Mesodermal cell (in vitro differentiated cells): ENCODE results near the gene SF3B6. TPM values are rescaled to one million over a fixed set of nuclear protein-coding genes. Genes with fewer than 3 reads are reported as not detected.

Source experiments
- H3K27ac ChIP-seq: 2 replicates; pipeline ENCODE4 v1.7.0; 2013; ENCODE audit warnings: mild to moderate bottlenecking, low read depth, low read length, moderate library complexity; ENCODE audit not compliant: severe bottlenecking
- H3K36me3 ChIP-seq: 2 replicates; pipeline ENCODE4 v1.7.1; 2013; ENCODE audit warnings: mild to moderate bottlenecking, low read length, moderate library complexity; ENCODE audit not compliant: control insufficient read depth, insufficient read depth
- H3K4me1 ChIP-seq: one replicate; pipeline ENCODE4 v1.7.1; 2013; ENCODE audit warnings: mild to moderate bottlenecking, low read length; ENCODE audit not compliant: insufficient read depth, control insufficient read depth, poor library complexity, severe bottlenecking
- H3K4me3 ChIP-seq: 2 replicates; pipeline ENCODE4 v1.7.0; 2013; ENCODE audit warnings: low read length, control low read depth, mild to moderate bottlenecking; ENCODE audit not compliant: insufficient read depth, poor library complexity, severe bottlenecking; ENCODE audit errors: extremely low read depth
- H3K9me3 ChIP-seq: 2 replicates; pipeline ENCODE4 v1.7.1; 2013; ENCODE audit warnings: mild to moderate bottlenecking, low read length, moderate library complexity; ENCODE audit not compliant: control insufficient read depth
- WGBS, 2 experiments: methylation state at CpG; one replicate each; pipeline ENCODE4 v1.1.5; 2013; ENCODE audit warnings: missing lambda C conversion rate in 2 of 2; ENCODE audit not compliant: insufficient coverage in 2 of 2; 5-methylcytosine and 5-hydroxymethylcytosine counted together
- polyA plus RNA-seq, 2 experiments: library from polyadenylated mRNA; stranded (reverse); fragments of 50-300 nt; gene quantifications; one replicate each; pipeline ENCODE4 v1.2.3, GENCODE V29; 2013

The SF3B6 gene
- polyA plus RNA-seq (2013, experiment 1 of 2): 165 TPM
- polyA plus RNA-seq (2013, experiment 2 of 2): 179 TPM

GRCh38 chr2:24075915-24076848 is at the start of gene SF3B6:
Gene SF3B6 (minus strand): TSS chr2:24076326. CDS start chr2:24076229, 97 bp downstream.
- H3K36me3 ChIP-seq: peaks cover 59% of the 10 kb centered on the region
- peak within 1 kb of the TSS; percentile 64 for H3K4me3 ChIP-seq
- peak within 1 kb of the TSS; percentile 86 for H3K27ac ChIP-seq
- WGBS, 2 experiments: 0 to 1% methylated on average over 50 to 57 of the region's 64 CpGs
- no peaks in the 10 kb centered on the region for H3K9me3 ChIP-seq
- H3K4me1 ChIP-seq: peaks cover 4% of the 10 kb centered on the region

- peak overlapping the region; percentile 52 for H3K4me3 ChIP-seq
- peak overlapping the region; percentile 75 for H3K27ac ChIP-seq
- no peaks in the 10 kb centered on the region for H3K36me3 ChIP-seq
- 34 to 39% methylated on average over 8 of the region's 9 CpGs for WGBS, 2 experiments
- no peaks in the 10 kb centered on the region for H3K9me3 ChIP-seq
- H3K4me1 ChIP-seq: no peaks in the 10 kb centered on the region
Observed at GRCh38 chr2:24123922-24124580, 47.9 kb upstream of the SF3B6 start.

- H3K9me3 ChIP-seq: no peaks in the 10 kb centered on the region
- H3K36me3 ChIP-seq: no peaks in the 10 kb centered on the region
- H3K4me1 ChIP-seq: no peaks in the 10 kb centered on the region
- H3K4me3 ChIP-seq: peak within 1 kb of the TSS; percentile 52
- H3K27ac ChIP-seq: peak within 1 kb of the TSS; percentile 75
- WGBS, 2 experiments: 1 to 2% methylated on average over 50 to 80 of the region's 103 CpGs
Observed at GRCh38 chr2:24123195-24123921, 47.2 kb upstream of the SF3B6 start, which contains the start of the genes FAM228B and PFN4. Gene FAM228B (plus strand): TSS chr2:24123469. CDS start chr2:24124362, 893 bp downstream. Gene PFN4 (minus strand): TSS chr2:24123334. CDS start chr2:24122535, 799 bp downstream.

GRCh38 chr2:24122366-24123194 is 46.5 kb upstream of the SF3B6 start:
- H3K36me3 ChIP-seq: no peaks in the 10 kb centered on the region
- H3K27ac ChIP-seq: peak overlapping the region; percentile 44
- H3K9me3 ChIP-seq: no peaks in the 10 kb centered on the region
- WGBS, 2 experiments: 34 to 41% methylated on average over 5 to 13 of the region's 15 CpGs
- peak overlapping the region; percentile 52 for H3K4me3 ChIP-seq
- no peaks in the 10 kb centered on the region for H3K4me1 ChIP-seq

- no peak overlapping the region for H3K27ac ChIP-seq
- 65 to 78% methylated on average over 4 of the region's 4 CpGs for WGBS, 2 experiments
- H3K4me3 ChIP-seq: no peak overlapping the region
- H3K36me3 ChIP-seq: no peaks in the 10 kb centered on the region
- no peaks in the 10 kb centered on the region for H3K9me3 ChIP-seq
- H3K4me1 ChIP-seq: no peaks in the 10 kb centered on the region
Observed at GRCh38 chr2:24121469-24121868, 45.3 kb upstream of the SF3B6 start.

- H3K4me3 ChIP-seq: no peak overlapping the region
- no peaks in the 10 kb centered on the region for H3K36me3 ChIP-seq
- H3K4me1 ChIP-seq: no peaks in the 10 kb centered on the region
- WGBS, 2 experiments: 92 to 100% methylated on average over 2 to 4 of the region's 5 CpGs
- no peak overlapping the region for H3K27ac ChIP-seq
- H3K9me3 ChIP-seq: no peaks in the 10 kb centered on the region
Observed at GRCh38 chr2:24121066-24121465, 44.9 kb upstream of the SF3B6 start.

- H3K27ac ChIP-seq: no peak overlapping the region
- no CpG with 5 or more reads among the region's 1 CpG for WGBS, 2 experiments
- H3K9me3 ChIP-seq: peaks cover 8% of the 10 kb centered on the region
- H3K36me3 ChIP-seq: no peaks in the 10 kb centered on the region
- H3K4me3 ChIP-seq: no peak overlapping the region
- H3K4me1 ChIP-seq: no peaks in the 10 kb centered on the region
Observed at GRCh38 chr2:24117902-24118301, 41.8 kb upstream of the SF3B6 start.

- Histone ChIP-seq H3K27ac (no peak overlapping the region), H3K36me3 (no peaks in the 10 kb centered on the region)
- WGBS, 2 experiments: no CpG with 5 or more reads among the region's 2 CpGs
Observed at GRCh38 chr2:24115057-24115456, 38.9 kb upstream of the SF3B6 start.

GRCh38 chr2:24111407-24111901 is 35.3 kb upstream of the SF3B6 start:
- Histone ChIP-seq H3K4me1 (no peaks in the 10 kb centered on the region), H3K4me3 (no peak overlapping the region), H3K9me3 (peaks cover 12% of the 10 kb centered on the region), H3K27ac (no peak overlapping the region), H3K36me3 (no peaks in the 10 kb centered on the region)
- WGBS, 2 experiments: 92 to 100% methylated on average over 1 of the region's 2 CpGs

More at GRCh38 chr2:24115057-24115456, 38.9 kb upstream of the SF3B6 start:
- Histone ChIP-seq H3K9me3 (peaks cover 8% of the 10 kb centered on the region), H3K4me1 (no peaks in the 10 kb centered on the region), H3K4me3 (no peak overlapping the region)
